ENCODE measurements around the gene ZNF185. TPM values are rescaled to one million over a fixed set of nuclear protein-coding genes. Genes with fewer than 3 reads are reported as not detected.

ZNF185 gene
- total RNA-seq, 1 experiment from 2014 or later, result 15.8 TPM

DNA sequence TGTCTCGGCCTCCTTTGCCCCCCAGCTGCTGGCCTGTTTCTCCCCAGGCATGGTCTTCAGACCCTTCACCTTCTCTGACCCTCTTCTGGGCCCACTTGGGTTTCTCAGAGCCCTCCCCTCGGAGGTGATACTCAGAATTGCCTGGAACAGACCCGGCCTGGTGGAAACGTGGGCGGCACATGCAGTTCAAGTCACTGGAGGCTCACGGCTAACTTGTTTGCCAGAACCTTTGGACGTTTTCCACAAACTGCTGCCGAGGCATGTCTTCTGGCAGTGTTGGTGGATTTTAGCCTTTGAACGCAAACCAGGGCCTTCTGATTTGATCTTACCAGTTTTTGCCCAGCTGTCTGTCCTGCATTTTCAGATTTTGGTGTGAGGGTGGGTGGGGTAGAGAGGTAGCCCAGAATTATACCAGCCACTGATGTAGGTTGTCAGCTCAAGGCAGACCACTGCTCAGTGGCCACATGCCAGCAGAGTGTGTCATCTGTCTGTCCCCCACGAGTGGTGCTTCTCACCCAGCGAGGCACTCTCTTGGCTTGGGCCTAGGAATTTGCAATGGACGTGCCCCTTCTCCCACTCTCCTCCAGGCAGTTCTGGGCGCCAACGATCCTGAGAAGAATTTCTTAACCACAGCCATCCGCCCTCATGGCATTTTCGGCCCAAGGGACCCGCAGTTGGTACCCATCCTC lies 32.5 kb upstream of the ZNF185 start:
- Histone ChIP-seq H2AFZ (ENCODE audit: low read depth, low read length, poor library complexity, severe bottlenecking) (no peak overlapping the region), H3K9me3 (ENCODE audit: control insufficient read depth in 1 of 2, insufficient read depth in 1 of 2, low read depth in 1 of 2, low read length in 2 of 2) (no peaks in the 10 kb centered on the region), H3K4me1 (ENCODE audit: control insufficient read depth in 1 of 2, insufficient read depth in 2 of 2, low read length in 2 of 2) (no peaks in the 10 kb centered on the region), H3K27me3 (ENCODE audit: insufficient read depth, low read length) (no peaks in the 10 kb centered on the region), H3K79me2 (ENCODE audit: insufficient read depth, low read length) (no peaks in the 10 kb centered on the region), H3K36me3 (ENCODE audit: control insufficient read depth in 1 of 2, insufficient read depth in 2 of 2, low read length in 2 of 2) (no peaks in the 10 kb centered on the region; a peak in 1 of 4 replicates), H3K9ac (ENCODE audit: low read length) (no peak overlapping the region), H3K4me3 (replicated peaks in 1 of 2; ENCODE audit: low read depth in 1 of 2, low read length in 2 of 2) (no peak overlapping the region), H4K20me1 (ENCODE audit: insufficient read depth) (no peaks in the 10 kb centered on the region), H3K9me2 (ENCODE audit: insufficient read depth) (no peaks in the 10 kb centered on the region), H3K4me2 (ENCODE audit: low read length) (no peak overlapping the region), H3K27ac (ENCODE audit: low read depth, low read length) (no peak overlapping the region)
- no peak for DNase-seq (ENCODE audit: low read depth, low spot score)
- ChIA-PET CTCF (no interaction called here), RAD21 (ENCODE audit: low non-redundant PET in 1 of 2, low total read pairs in 2 of 2, uncharacterized antibody in 2 of 2, unreplicated experiment in 2 of 2) (no interaction called here), POLR2A (no interaction called here)
- BruUV-seq (replicated peaks), result no TSS peak
- intact Hi-C loops (cut with micrococcal nuclease), result no loop called here
- no peak for ATAC-seq
- TF ChIP-seq ZNF274 (IDR thresholded peaks at IDR 0.05; ENCODE audit: low read depth, low read length) (no peak), SIN3A (IDR thresholded peaks at IDR 0.05; ENCODE audit: low read depth) (no peak), CBX3 (IDR thresholded peaks at IDR 0.05; ENCODE audit: low read depth) (no peak), EGR1 (IDR thresholded peaks at IDR 0.05; ENCODE audit: low read depth) (no peak), TCF7L2 (IDR thresholded peaks at IDR 0.05; ENCODE audit: borderline replicate concordance, extremely low read depth, insufficient read depth, insufficient read length) (no peak), POLR2A (IDR thresholded peaks at IDR 0.05; ENCODE audit: borderline replicate concordance, extremely low read depth, insufficient read depth, insufficient read length) (no peak), ELF1 (IDR thresholded peaks at IDR 0.05; ENCODE audit: borderline replicate concordance, low read depth) (no peak), JUND (IDR thresholded peaks at IDR 0.05) (no peak), EZH2 (IDR thresholded peaks at IDR 0.05) (no peak), RAD21 (IDR thresholded peaks at IDR 0.05; ENCODE audit: low read depth) (no peak), CEBPB (IDR thresholded peaks at IDR 0.05; ENCODE audit: low read depth) (no peak), YY1 (IDR thresholded peaks at IDR 0.05; ENCODE audit: extremely low read depth, insufficient replicate concordance, low read depth, low read length) (no peak)
- TF ChIP-seq, protein P1, sequence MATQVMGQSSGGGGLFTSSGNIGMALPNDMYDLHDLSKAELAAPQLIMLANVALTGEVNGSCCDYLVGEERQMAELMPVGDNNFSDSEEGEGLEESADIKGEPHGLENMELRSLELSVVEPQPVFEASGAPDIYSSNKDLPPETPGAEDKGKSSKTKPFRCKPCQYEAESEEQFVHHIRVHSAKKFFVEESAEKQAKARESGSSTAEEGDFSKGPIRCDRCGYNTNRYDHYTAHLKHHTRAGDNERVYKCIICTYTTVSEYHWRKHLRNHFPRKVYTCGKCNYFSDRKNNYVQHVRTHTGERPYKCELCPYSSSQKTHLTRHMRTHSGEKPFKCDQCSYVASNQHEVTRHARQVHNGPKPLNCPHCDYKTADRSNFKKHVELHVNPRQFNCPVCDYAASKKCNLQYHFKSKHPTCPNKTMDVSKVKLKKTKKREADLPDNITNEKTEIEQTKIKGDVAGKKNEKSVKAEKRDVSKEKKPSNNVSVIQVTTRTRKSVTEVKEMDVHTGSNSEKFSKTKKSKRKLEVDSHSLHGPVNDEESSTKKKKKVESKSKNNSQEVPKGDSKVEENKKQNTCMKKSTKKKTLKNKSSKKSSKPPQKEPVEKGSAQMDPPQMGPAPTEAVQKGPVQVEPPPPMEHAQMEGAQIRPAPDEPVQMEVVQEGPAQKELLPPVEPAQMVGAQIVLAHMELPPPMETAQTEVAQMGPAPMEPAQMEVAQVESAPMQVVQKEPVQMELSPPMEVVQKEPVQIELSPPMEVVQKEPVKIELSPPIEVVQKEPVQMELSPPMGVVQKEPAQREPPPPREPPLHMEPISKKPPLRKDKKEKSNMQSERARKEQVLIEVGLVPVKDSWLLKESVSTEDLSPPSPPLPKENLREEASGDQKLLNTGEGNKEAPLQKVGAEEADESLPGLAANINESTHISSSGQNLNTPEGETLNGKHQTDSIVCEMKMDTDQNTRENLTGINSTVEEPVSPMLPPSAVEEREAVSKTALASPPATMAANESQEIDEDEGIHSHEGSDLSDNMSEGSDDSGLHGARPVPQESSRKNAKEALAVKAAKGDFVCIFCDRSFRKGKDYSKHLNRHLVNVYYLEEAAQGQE (IDR thresholded peaks at IDR 0.05; ENCODE audit: low read depth), result no peak

Data from HCT116 (cell line).